ENCODE data around the gene DPYSL4.

Gene DPYSL4

GRCh38 chr10:132186488-132187429, at the start of gene DPYSL4:
Gene DPYSL4, plus strand, starts transcription at chr10:132186948. Its CDS starts 116 bp downstream, at chr10:132187064.
- no peak within 1 kb of the TSS for H3K27ac ChIP-seq
- TF ChIP-seq, protein P1, sequence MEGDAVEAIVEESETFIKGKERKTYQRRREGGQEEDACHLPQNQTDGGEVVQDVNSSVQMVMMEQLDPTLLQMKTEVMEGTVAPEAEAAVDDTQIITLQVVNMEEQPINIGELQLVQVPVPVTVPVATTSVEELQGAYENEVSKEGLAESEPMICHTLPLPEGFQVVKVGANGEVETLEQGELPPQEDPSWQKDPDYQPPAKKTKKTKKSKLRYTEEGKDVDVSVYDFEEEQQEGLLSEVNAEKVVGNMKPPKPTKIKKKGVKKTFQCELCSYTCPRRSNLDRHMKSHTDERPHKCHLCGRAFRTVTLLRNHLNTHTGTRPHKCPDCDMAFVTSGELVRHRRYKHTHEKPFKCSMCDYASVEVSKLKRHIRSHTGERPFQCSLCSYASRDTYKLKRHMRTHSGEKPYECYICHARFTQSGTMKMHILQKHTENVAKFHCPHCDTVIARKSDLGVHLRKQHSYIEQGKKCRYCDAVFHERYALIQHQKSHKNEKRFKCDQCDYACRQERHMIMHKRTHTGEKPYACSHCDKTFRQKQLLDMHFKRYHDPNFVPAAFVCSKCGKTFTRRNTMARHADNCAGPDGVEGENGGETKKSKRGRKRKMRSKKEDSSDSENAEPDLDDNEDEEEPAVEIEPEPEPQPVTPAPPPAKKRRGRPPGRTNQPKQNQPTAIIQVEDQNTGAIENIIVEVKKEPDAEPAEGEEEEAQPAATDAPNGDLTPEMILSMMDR (IDR thresholded peaks at IDR 0.05; ENCODE audit: low read depth, low read length, missing control alignments) = no peak

DNA sequence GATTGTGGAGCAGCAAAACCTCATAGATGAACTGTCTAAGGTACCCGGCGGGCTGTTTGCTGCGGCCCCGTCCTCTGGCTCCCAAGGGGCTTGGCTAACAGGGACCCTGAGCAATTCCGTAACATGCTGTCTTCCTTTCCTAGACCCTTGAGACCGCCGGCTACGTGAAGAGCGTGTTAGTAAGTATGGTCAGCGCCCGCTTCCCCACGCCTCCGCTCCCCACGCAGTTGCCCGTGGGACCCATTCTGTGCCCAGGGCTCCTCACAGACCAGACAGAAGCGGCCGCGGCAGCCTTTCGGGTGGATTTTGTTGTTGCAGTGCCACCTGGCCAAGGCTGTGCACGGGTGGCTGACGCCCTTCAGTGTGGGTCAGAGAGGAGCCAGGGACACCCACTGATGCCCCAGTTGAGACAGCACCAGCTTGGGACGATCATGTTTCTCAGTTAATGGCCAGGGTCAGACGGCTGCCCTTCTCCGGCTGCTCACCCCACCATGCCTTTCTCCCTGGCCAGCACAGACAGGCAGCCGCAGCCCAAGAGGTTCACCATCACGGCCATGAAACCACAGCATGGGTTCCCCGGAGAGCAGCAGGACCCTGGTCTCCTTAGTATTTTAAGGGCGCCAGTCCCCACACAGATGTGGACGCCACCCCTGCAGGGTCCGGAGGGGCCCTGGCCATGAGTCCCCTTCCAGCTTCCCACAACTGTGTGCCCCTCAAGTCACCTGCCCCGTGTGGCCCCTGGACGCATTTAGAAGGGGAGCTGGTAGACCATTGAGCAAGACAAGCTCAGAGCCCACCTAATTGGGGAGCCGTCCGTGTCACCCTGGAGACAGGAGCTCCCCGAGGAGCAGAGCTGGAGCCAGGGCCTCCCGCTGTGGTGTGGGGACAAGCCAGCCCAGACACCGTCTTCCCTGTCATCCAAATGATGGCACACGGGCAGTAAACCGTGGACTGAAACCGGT, 49.4 kb upstream of the DPYSL4 start:
- no peaks in the 10 kb centered on the region for H3K36me3 ChIP-seq (replicated peaks)
- in situ Hi-C loops (cut with HindIII; ENCODE audit: low pct_ligation_motif_present, low sequenced_read_pairs) = no loop called here

More at GRCh38 chr10:132186488-132187429, at the start of gene DPYSL4:
- in situ Hi-C loops (cut with HindIII; ENCODE audit: low pct_ligation_motif_present, low sequenced_read_pairs) = no loop called here
- Histone ChIP-seq H3K27me3 (replicated peaks) (peaks cover 46% of the 10 kb centered on the region), H3K36me3 (replicated peaks) (no peaks in the 10 kb centered on the region), H3K4me3 (ENCODE audit: low read depth, low read length) (peak within 1 kb of the TSS; percentile 50)
- DNase-seq = no peak

DNA sequence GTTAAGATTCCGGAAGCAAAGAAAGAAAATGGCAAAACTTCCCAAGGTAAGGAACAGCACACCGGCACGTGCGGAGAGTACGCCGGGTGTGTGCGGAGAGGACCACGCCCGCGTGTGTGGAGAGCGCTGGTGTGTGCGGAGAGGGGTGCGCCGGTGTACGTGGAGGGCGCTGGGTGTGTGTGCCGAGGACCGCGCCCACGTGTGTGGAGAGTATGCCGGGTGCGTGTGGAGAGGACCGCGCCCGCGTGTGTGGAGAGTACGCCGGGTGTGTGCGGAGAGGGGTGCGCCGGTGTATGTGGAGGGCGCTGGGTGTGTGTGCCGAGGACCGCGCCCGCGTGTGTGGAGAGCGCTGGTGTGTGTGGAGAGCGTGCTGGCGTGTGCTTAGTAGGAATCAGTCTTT, 48.6 kb upstream of the DPYSL4 start:
- no peak for DNase-seq
- TF ChIP-seq, protein P1 (IDR thresholded peaks at IDR 0.05; ENCODE audit: low read depth, low read length, missing control alignments) = no peak
- in situ Hi-C loops (cut with HindIII; ENCODE audit: low pct_ligation_motif_present, low sequenced_read_pairs) = no loop called here
- no peaks in the 10 kb centered on the region for H3K27me3 ChIP-seq (replicated peaks)
- no peak overlapping the region for H3K4me3 ChIP-seq (ENCODE audit: low read depth, low read length)
- no peak overlapping the region for H3K27ac ChIP-seq
- no peaks in the 10 kb centered on the region for H3K36me3 ChIP-seq (replicated peaks)

More for the DNA sequence above, 49.4 kb upstream of the DPYSL4 start:
- TF ChIP-seq, protein P1 (IDR thresholded peaks at IDR 0.05; ENCODE audit: low read depth, low read length, missing control alignments) = no peak
- Histone ChIP-seq H3K27me3 (replicated peaks) (no peaks in the 10 kb centered on the region), H3K27ac (no peak overlapping the region), H3K4me3 (ENCODE audit: low read depth, low read length) (no peak overlapping the region)
- DNase-seq = no peak

DNA sequence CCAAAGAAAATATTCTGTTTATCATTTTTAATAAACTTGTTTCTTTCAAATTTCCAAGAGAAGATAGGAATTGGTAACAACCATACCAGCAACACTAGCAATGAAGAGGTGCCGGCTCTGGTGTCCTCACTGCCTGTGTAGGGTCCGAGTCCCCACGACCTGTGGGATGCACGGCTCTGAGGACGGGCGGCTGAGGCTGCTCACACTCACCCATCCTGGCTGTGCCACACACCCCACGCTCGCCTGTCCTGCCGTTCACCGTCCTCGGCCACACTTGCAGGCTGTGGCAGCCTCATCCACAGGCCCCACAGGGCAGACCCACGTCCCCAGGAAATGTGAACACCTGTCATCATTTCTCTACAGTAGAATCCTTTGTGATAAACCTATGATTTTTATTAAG, 48.2 kb upstream of the DPYSL4 start:
- no peaks in the 10 kb centered on the region for H3K36me3 ChIP-seq (replicated peaks)
- in situ Hi-C loops (cut with HindIII; ENCODE audit: low pct_ligation_motif_present, low sequenced_read_pairs) = no loop called here
- TF ChIP-seq, protein P1 (IDR thresholded peaks at IDR 0.05; ENCODE audit: low read depth, low read length, missing control alignments) = no peak
- no peak for DNase-seq
- no peak overlapping the region for H3K27ac ChIP-seq
- no peak overlapping the region for H3K4me3 ChIP-seq (ENCODE audit: low read depth, low read length)
- no peaks in the 10 kb centered on the region for H3K27me3 ChIP-seq (replicated peaks)

GRCh38 chr10:132139526-132139925, 47.2 kb upstream of the DPYSL4 start:
- no peak overlapping the region for H3K27ac ChIP-seq
- no peaks in the 10 kb centered on the region for H3K36me3 ChIP-seq (replicated peaks)
- TF ChIP-seq, protein P1 (IDR thresholded peaks at IDR 0.05; ENCODE audit: low read depth, low read length, missing control alignments) = no peak
- no peak overlapping the region for H3K4me3 ChIP-seq (ENCODE audit: low read depth, low read length)
- no peaks in the 10 kb centered on the region for H3K27me3 ChIP-seq (replicated peaks)
- DNase-seq = no peak
- in situ Hi-C loops (cut with HindIII; ENCODE audit: low pct_ligation_motif_present, low sequenced_read_pairs) = no loop called here

Measured in brain microvascular endothelial cell (primary cell).